Testis (tissue), 3 donors: ENCODE results near the gene CCN5. TPM values are rescaled to one million over a fixed set of nuclear protein-coding genes. Genes with fewer than 3 reads are reported as not detected.
A peak's percentile ranks its signal among the peaks of the same experiment; 100 is the strongest.
"Not testable (repeated sequence)": the region's sequence is repeated elsewhere in the genome, so short reads cannot be mapped to it uniquely, and the experiment has no call there.

Source experiments
- DNase-seq: peaks from one replicate; pipeline ENCODE4 v3.0.0-alpha.2; 2019
- H3K27ac ChIP-seq, 2 donors: fragments of 200-600 bp; sonication (generic); one replicate each; pipeline ENCODE4 v1.5.1; 2019
- H3K27me3 ChIP-seq: fragments of 200-600 bp; sonication (generic); one replicate; pipeline ENCODE4 v1.5.1; 2019
- H3K36me3 ChIP-seq: fragments of 200-600 bp; sonication (generic); one replicate; pipeline ENCODE4 v1.5.1; 2017; ENCODE audit warnings: low read depth; ENCODE audit errors: missing control alignments
- H3K4me1 ChIP-seq: fragments of 200-600 bp; sonication (generic); one replicate; pipeline ENCODE4 v1.5.1; 2019
- H3K4me3 ChIP-seq, 2 donors: fragments of 200-600 bp; sonication (generic); one replicate each; pipeline ENCODE4 v1.5.1; 2017 to 2019
- H3K9me3 ChIP-seq: fragments of 200-600 bp; sonication (generic); one replicate; pipeline ENCODE4 v1.5.1; 2017
- POLR2A ChIP-seq: fragments of 450-650 bp; IDR thresholded peaks from one replicate; pipeline ENCODE4 v1.6.1; 2017; ENCODE audit warnings: antibody characterized with exemption, mild to moderate bottlenecking, moderate library complexity
- WGBS, 2 donors: methylation state at CpG; one replicate each; pipeline ENCODE4 v1.1.5; 2018; 5-methylcytosine and 5-hydroxymethylcytosine counted together
- intact Hi-C: fragments of 100-400 bp; cut with DNase I; formaldehyde crosslinking; loops from one replicate; pipeline ENCODE4 v1.15.1; 2023; ENCODE audit warnings: low total_unique reads
- polyA plus RNA-seq: library from polyadenylated mRNA; stranded (reverse); fragments of 350-450 nt; fragmentation: Illumina TruSeq; extraction: RNeasy Lipid Tissue Mini Kit (QIAGEN cat#74804); gene quantifications from one replicate; pipeline ENCODE4 v1.2.3, GENCODE V29; 2014; ENCODE audit warnings: low read depth, low replicate concordance; ENCODE audit not compliant: insufficient read depth
- total RNA-seq, 2 donors: library from RNA; depleted of rRNA; stranded (reverse); fragments of >200 nt; gene quantifications; one replicate each; pipeline ENCODE4 v1.2.3, GENCODE V29; 2016
- TF ChIP-seq, protein P1 (sequence below), 3 experiments: fragments of 450-650 bp in 2 of 3; fragments of 200-600 bp in 1 of 3; sonication (generic) in 1 of 3; IDR thresholded peaks; one replicate each; pipeline ENCODE4 v1.5.1; 2016 to 2019; ENCODE audit warnings: antibody characterized with exemption in 3 of 3, mild to moderate bottlenecking in 2 of 3, moderate library complexity in 1 of 3

The CCN5 gene
- total and polyA plus RNA-seq, 3 donors from 2014 or later = 37.0 to 152 (median 52.0) TPM

GRCh38 chr20:44695674-44696300, 19.4 kb upstream of the CCN5 start:
- no peak for DNase-seq
- H3K4me3 ChIP-seq = no peak overlapping the region
- H3K27ac ChIP-seq = peak overlapping the region; percentile 23 to 77
- TF ChIP-seq POLR2A = no peak
- TF ChIP-seq, protein P1, sequence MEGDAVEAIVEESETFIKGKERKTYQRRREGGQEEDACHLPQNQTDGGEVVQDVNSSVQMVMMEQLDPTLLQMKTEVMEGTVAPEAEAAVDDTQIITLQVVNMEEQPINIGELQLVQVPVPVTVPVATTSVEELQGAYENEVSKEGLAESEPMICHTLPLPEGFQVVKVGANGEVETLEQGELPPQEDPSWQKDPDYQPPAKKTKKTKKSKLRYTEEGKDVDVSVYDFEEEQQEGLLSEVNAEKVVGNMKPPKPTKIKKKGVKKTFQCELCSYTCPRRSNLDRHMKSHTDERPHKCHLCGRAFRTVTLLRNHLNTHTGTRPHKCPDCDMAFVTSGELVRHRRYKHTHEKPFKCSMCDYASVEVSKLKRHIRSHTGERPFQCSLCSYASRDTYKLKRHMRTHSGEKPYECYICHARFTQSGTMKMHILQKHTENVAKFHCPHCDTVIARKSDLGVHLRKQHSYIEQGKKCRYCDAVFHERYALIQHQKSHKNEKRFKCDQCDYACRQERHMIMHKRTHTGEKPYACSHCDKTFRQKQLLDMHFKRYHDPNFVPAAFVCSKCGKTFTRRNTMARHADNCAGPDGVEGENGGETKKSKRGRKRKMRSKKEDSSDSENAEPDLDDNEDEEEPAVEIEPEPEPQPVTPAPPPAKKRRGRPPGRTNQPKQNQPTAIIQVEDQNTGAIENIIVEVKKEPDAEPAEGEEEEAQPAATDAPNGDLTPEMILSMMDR (IDR thresholded peaks at IDR 0.05) = no peak
- no peaks in the 10 kb centered on the region for H3K27me3 ChIP-seq
- H3K4me1 ChIP-seq = peaks cover 23% of the 10 kb centered on the region
- H3K9me3 ChIP-seq = no peaks in the 10 kb centered on the region
- H3K36me3 ChIP-seq = no peaks in the 10 kb centered on the region
- intact Hi-C loops = no loop called here

DNA sequence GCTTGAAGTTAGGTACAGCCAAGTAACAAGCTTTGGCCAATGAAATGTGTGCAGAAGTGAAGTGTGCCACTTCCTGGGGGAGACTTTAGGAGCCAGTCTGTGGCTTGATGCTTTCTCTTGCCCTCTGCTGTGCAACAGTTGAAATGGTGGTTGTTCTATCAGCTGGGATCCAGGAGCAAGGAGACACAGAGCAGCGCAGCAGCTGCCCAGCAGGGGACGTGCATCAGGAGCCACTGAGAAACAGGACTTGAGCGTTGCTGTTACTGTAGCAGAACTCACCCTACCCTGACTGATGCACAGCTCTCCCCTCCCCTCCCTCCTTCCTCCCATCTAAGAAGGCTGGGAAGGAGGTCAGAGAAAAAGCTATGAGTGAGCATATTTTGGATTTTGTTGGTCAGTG, 18.9 kb upstream of the CCN5 start:
- Histone ChIP-seq H3K36me3 (no peaks in the 10 kb centered on the region), H3K4me3 (no peak overlapping the region), H3K9me3 (no peaks in the 10 kb centered on the region), H3K4me1 (peaks cover 18% of the 10 kb centered on the region), H3K27me3 (no peaks in the 10 kb centered on the region), H3K27ac (peak overlapping the region in 1 of 2 donors; percentile 77)
- WGBS, 2 donors = 90 to 93% methylated on average over 3 of the region's 3 CpGs
- no peak for TF ChIP-seq POLR2A
- TF ChIP-seq, protein P1 (IDR thresholded peaks at IDR 0.05) = no peak
- no peak for DNase-seq
- intact Hi-C loops = no loop called here

DNA sequence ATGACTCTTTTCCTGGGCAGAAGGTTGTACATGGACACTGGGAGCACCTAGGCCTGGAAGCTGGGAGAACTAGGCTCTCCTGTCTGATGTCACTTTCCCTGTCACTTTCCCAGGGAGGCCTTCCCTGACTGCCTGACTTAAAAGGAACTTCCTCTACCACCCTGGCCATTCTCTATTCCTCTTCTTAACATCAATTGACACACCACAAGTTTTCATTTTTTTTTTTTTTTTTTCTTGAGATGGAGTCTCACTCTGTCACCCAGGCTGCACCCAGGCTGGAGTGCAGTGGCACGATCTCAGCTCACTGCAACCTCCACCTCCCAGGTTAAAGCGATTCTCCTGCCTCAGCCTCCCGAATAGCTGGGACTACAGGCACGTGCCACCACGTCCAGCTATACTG, 18.1 kb upstream of the CCN5 start:
- H3K27me3 ChIP-seq = not testable (repeated sequence)

DNA sequence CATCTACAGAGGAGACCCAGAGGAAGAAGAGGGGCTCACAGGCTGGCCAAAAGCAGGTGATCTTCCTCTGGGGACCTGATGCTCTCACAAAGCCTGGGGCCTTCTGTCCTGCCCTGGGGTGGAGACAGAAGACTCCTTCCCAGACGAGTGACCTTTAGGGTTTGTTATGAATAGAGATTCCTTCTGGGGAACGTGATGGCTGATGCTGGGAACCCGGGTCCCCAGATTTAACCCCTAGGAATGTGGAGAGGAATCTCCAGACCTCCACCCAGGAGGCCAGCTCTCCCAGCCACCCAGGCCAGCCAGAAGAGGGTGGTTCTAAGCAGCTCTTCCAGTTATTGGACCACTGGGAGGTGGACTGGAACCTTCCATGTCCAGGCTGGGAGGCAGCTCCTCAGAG, 16.8 kb upstream of the CCN5 start:
- no peaks in the 10 kb centered on the region for H3K9me3 ChIP-seq
- H3K36me3 ChIP-seq = no peaks in the 10 kb centered on the region
- 43 to 47% methylated on average over 3 of the region's 3 CpGs for WGBS, 2 donors
- no peaks in the 10 kb centered on the region for H3K27me3 ChIP-seq
- intact Hi-C loops = no loop called here
- DNase-seq = no peak
- peak overlapping the region in 1 of 2 donors; percentile 0 for H3K27ac ChIP-seq
- peaks cover 15% of the 10 kb centered on the region for H3K4me1 ChIP-seq
- no peak overlapping the region for H3K4me3 ChIP-seq
- TF ChIP-seq POLR2A = no peak
- TF ChIP-seq, protein P1 (IDR thresholded peaks at IDR 0.05) = no peak

More for the DNA sequence above, 18.1 kb upstream of the CCN5 start:
- H3K4me3 ChIP-seq, H3K27ac ChIP-seq, H3K9me3 ChIP-seq, H3K36me3 ChIP-seq, intact Hi-C loops, DNase-seq: not testable (repeated sequence)
- H3K4me1 ChIP-seq = peaks cover 12% of the 10 kb centered on the region
- 89 to 96% methylated on average over 5 of the region's 5 CpGs for WGBS, 2 donors

GRCh38 chr20:44700306-44700705, 14.9 kb upstream of the CCN5 start:
- no peak overlapping the region for H3K27ac ChIP-seq
- H3K4me3 ChIP-seq = no peak overlapping the region
- no peak for DNase-seq
- H3K9me3 ChIP-seq = no peaks in the 10 kb centered on the region
- H3K36me3 ChIP-seq = no peaks in the 10 kb centered on the region
- WGBS, 2 donors = 90 to 92% methylated on average over 11 of the region's 11 CpGs
- intact Hi-C loops = no loop called here
- TF ChIP-seq, protein P1 (IDR thresholded peaks at IDR 0.05) = no peak
- TF ChIP-seq POLR2A = no peak
- no peaks in the 10 kb centered on the region for H3K27me3 ChIP-seq
- peaks cover 19% of the 10 kb centered on the region for H3K4me1 ChIP-seq
